HepG2 (cell line): ENCODE data around the gene FGF14. TPM values are rescaled to one million over a fixed set of nuclear protein-coding genes. Genes with fewer than 3 reads are reported as not detected.

ENCODE experiments used
- ATAC-seq: fragments of 200-7000 bp; cut with Tn5 transposase; 3 replicates; pipeline ENCODE4 v1.9.1; 2020; ENCODE audit warnings: mild to moderate bottlenecking, moderate library complexity
- BruUV-seq: library from RNA; stranded (reverse); fragments of 400-500 nt; replicated peaks from 2 replicates; lab custom pipeline; 2021; lab: Mats Ljungman, UMichigan
- CTCF ChIA-PET: fragments of 300-600 bp; formaldehyde crosslinking; extraction: SDS; loops from one replicate; lab custom pipeline; 2021; ENCODE audit warnings: low total read pairs, inconsistent platforms, low intra/inter-chr PET ratio; lab: Yijun Ruan, JAX
- POLR2A ChIA-PET: fragments of 350-600 bp; sonication (Branson Sonifier 250); formaldehyde crosslinking; loops from one replicate; lab custom pipeline; 2020; ENCODE audit warnings: antibody characterized with exemption, inconsistent platforms; lab: Yijun Ruan, JAX
- DNase-seq: peaks from one replicate; pipeline ENCODE4 v3.0.0-alpha.2; 2015; ENCODE audit warnings: low spot score
- FAIRE-seq: peaks from 3 replicates; lab custom pipeline; 2011; peaks lifted over from hg19 to GRCh38; lab: Jason Lieb, UNC
- H2AFZ ChIP-seq: one replicate; pipeline ENCODE4 v1.6.1; 2011; ENCODE audit warnings: low read length, inconsistent platforms
- H3K27ac ChIP-seq: fragments of 300-600 bp; 3 replicates; pipeline ENCODE4 v1.8.0; 2011; ENCODE audit warnings: mixed run types, mild to moderate bottlenecking, mixed read lengths, low read length, inconsistent platforms; ENCODE audit not compliant: insufficient read depth; ENCODE audit errors: extremely low read length
- H3K27me3 ChIP-seq, 2 experiments: fragments of 200-600 bp in 1 of 2; 2 replicates in 1 of 2; 3 replicates in 1 of 2; pipeline versions ENCODE4 v1.6.0 to v1.8.0; 2011; ENCODE audit warnings: low read length in 2 of 2, mild to moderate bottlenecking in 2 of 2, moderate library complexity in 2 of 2, inconsistent platforms in 1 of 2; ENCODE audit not compliant: insufficient read depth in 2 of 2, control insufficient read depth in 1 of 2
- H3K36me3 ChIP-seq, 2 experiments: fragments of 200-600 bp in 1 of 2; replicated peaks in 1 of 2; 2 replicates in 1 of 2; 3 replicates in 1 of 2; pipeline versions ENCODE4 v1.5.1 to v1.8.0; 2011; ENCODE audit warnings: low read length in 2 of 2, inconsistent platforms in 1 of 2; ENCODE audit not compliant: insufficient read depth in 2 of 2, control insufficient read depth in 1 of 2
- H3K4me1 ChIP-seq: 2 replicates; pipeline ENCODE4 v1.5.1; 2012; ENCODE audit warnings: low read length, inconsistent platforms; ENCODE audit not compliant: insufficient read depth
- H3K4me2 ChIP-seq: 2 replicates; pipeline ENCODE4 v1.6.0; 2011; ENCODE audit warnings: low read depth, low read length, inconsistent platforms
- H3K4me3 ChIP-seq, 3 experiments: fragments of 200-600 bp in 1 of 3; sonication (generic), shearing (Covaris generic) in 1 of 3; replicated peaks in 1 of 3; 2 replicates each; pipeline ENCODE4 v1.5.1; 2011 to 2016; ENCODE audit warnings: low read length in 3 of 3, inconsistent platforms in 2 of 3, low read depth in 2 of 3, mild to moderate bottlenecking in 2 of 3, control low read depth in 1 of 3, mixed read lengths in 1 of 3; ENCODE audit not compliant: insufficient read depth in 1 of 3
- H3K79me2 ChIP-seq: one replicate; pipeline ENCODE4 v1.6.1; 2011; ENCODE audit warnings: low read length, inconsistent platforms; ENCODE audit not compliant: insufficient read depth
- H3K9ac ChIP-seq: 2 replicates; pipeline ENCODE4 v1.6.0; 2011; ENCODE audit warnings: mild to moderate bottlenecking, low read depth, low read length, inconsistent platforms; ENCODE audit not compliant: insufficient read depth
- H3K9me3 ChIP-seq: 2 replicates; pipeline ENCODE4 v1.5.1; 2012; ENCODE audit warnings: mild to moderate bottlenecking, low read length
- H4K20me1 ChIP-seq: 2 replicates; pipeline ENCODE4 v1.6.0; 2011; ENCODE audit warnings: inconsistent platforms, mild to moderate bottlenecking, low read length, moderate library complexity; ENCODE audit not compliant: insufficient read depth
- BORCS8-MEF2B ChIP-seq: sonication (generic); formaldehyde crosslinking; IDR thresholded peaks from 2 replicates; pipeline ENCODE4 v1.8.0; 2022; ENCODE audit warnings: mild to moderate bottlenecking, missing genetic modification reagents
- HNRNPL ChIP-seq: fragments of 200-400 bp; formaldehyde crosslinking; IDR thresholded peaks from 2 replicates; pipeline ENCODE4 v1.6.1; 2017; ENCODE audit warnings: mild to moderate bottlenecking, low read depth, low read length
- JUN ChIP-seq: sonication (generic); formaldehyde crosslinking; IDR thresholded peaks from 2 replicates; pipeline ENCODE4 v1.4.0; 2020; ENCODE audit warnings: mild to moderate bottlenecking, missing genetic modification reagents
- KLF11 ChIP-seq: IDR thresholded peaks from 2 replicates; pipeline ENCODE4 v1.6.1; 2016; ENCODE audit warnings: missing compliant biosample characterization
- MAFF ChIP-seq: IDR thresholded peaks from 2 replicates; pipeline ENCODE4 v1.6.1; 2011; ENCODE audit warnings: low read depth, low read length, improper control_type of control experiment
- MAFK ChIP-seq, 2 experiments: IDR thresholded peaks in 1 of 2; conservative IDR thresholded peaks in 1 of 2; 2 replicates each; pipeline ENCODE4 v1.6.1; 2011; ENCODE audit warnings: improper control_type of control experiment in 2 of 2, low read length in 2 of 2
- SIN3B ChIP-seq: fragments of 150-350 bp; IDR thresholded peaks from 2 replicates; pipeline ENCODE4 v1.6.1; 2014; ENCODE audit warnings: low read length
- ZNF619 ChIP-seq: sonication (generic); formaldehyde crosslinking; IDR thresholded peaks from 2 replicates; pipeline ENCODE4 v1.4.0; 2020; ENCODE audit warnings: mild to moderate bottlenecking, missing genetic modification reagents
- ZNF816 ChIP-seq: sonication (generic); formaldehyde crosslinking; IDR thresholded peaks from 2 replicates; pipeline ENCODE4 v1.8.0; 2022; ENCODE audit warnings: missing genetic modification reagents, mild to moderate bottlenecking, borderline replicate concordance
- WGBS: methylation state at CpG from one replicate; pipeline ENCODE4 v1.1.6; 2017; ENCODE audit warnings: low lambda C conversion rate; 5-methylcytosine and 5-hydroxymethylcytosine counted together
- in situ Hi-C: cut with HindIII; loops from 2 replicates; pipeline ENCODE4 v1.10.0; 2017; ENCODE audit warnings: low pct_unique_long_range_greater_than_20kb; ENCODE audit not compliant: extremely low pct_ligation_motif_present
- intact Hi-C: fragments of 100-400 bp; cut with micrococcal nuclease; formaldehyde crosslinking; loops from one replicate; pipeline ENCODE4 v1.10.0; 2022; ENCODE audit not compliant: unreplicated experiment
- polyA plus RNA-seq, 8 experiments: library from polyadenylated mRNA; depleted of rRNA in 3 of 8; stranded (reverse) in 7 of 8; unstranded in 1 of 8; fragments of >200 nt; fragmentation: Illumina TruSeq in 4 of 8; extraction: Trizol in 4 of 8; gene quantifications; 2 replicates each; pipeline versions ENCODE4 v1.2.1 to v1.2.3, GENCODE V29; 2011 to 2016; ENCODE audit warnings: low read depth in 4 of 8, missing spikeins in 1 of 8, mixed read lengths in 1 of 8; ENCODE audit not compliant: insufficient read depth in 1 of 8
- total RNA-seq, 5 experiments: library from RNA; depleted of rRNA; stranded (reverse); fragments of >200 nt; fragmentation: Illumina TruSeq; extraction: Trizol; gene quantifications; 2 replicates each; pipeline ENCODE4 v1.2.3, GENCODE V29; 2016; ENCODE audit warnings: low read depth in 1 of 5
- TF ChIP-seq, protein P1 (sequence below): sonication (generic); formaldehyde crosslinking; IDR thresholded peaks from 2 replicates; pipeline ENCODE4 v1.9.0; 2021; ENCODE audit warnings: missing genetic modification reagents, mild to moderate bottlenecking, borderline replicate concordance
- TF ChIP-seq, protein P2 (sequence below): sonication (generic); formaldehyde crosslinking; IDR thresholded peaks from 2 replicates; pipeline ENCODE4 v1.5.0; 2020; ENCODE audit warnings: mild to moderate bottlenecking, missing genetic modification reagents
- TF ChIP-seq, protein P3 (sequence below): sonication (generic); formaldehyde crosslinking; IDR thresholded peaks from 2 replicates; pipeline ENCODE4 v1.4.0; 2020; ENCODE audit warnings: mild to moderate bottlenecking, missing genetic modification reagents

Gene FGF14
- total and polyA plus RNA-seq, 2 of the 13 experiments (the other 11 are each of a cell fraction or from before 2014, with no cell fraction given), result not detected

DNA sequence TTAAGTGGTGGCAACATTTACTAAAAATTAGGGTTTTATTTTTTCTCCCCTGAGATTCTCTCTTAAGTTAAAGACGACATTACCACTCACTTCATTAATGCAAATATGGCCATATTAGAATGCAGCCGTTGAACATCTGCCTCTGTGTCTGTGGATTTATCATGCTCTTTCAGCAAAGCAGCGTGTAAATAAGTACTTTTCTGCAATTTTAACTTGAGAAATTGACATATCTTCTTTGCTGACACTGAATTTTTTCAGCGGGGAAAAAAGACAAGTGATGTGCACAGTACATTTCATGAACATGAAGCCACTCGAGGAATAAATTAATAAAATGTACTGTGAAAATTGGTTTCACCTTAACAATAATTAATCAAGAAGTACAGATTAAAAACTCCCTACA lies 543.0 kb downstream of the FGF14 start:
- Histone ChIP-seq H3K27me3 (no peaks in the 10 kb centered on the region), H3K79me2 (no peaks in the 10 kb centered on the region)

DNA sequence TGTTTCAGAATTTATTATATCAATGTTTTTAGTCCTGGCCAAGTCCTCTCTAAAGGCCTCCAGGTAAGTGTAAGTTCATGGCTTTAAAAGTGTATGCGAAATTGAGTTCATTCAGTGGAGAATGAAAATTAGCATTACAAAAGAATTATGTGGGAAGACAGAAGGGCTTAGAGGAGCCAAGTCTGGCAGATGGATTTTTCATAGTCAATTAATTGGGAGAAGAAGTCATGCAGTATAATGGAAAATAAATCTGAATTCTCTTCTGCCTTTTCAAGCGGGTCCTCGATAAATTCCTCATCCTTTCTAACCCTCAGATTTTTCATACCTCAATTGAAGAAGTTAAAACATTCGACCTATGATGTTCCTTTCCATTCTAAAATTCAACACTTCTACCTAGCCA lies 555.1 kb downstream of the FGF14 start:
- intact Hi-C loops (no loop called here), in situ Hi-C loops (no loop called here)
- ATAC-seq (no peak), FAIRE-seq (no peak)
- WGBS, result under 1% methylated on average over 4 of the region's 4 CpGs
- Histone ChIP-seq H3K79me2 (no peaks in the 10 kb centered on the region), H3K4me3 (no peak overlapping the region), H3K36me3 (no peaks in the 10 kb centered on the region), H3K9me3 (no peaks in the 10 kb centered on the region), H3K27ac (no peak overlapping the region), H4K20me1 (no peaks in the 10 kb centered on the region), H2AFZ (no peak overlapping the region)
- POLR2A ChIA-PET, result no interaction called here
- CTCF ChIA-PET, result no interaction called here
- TF ChIP-seq HNRNPL (no peak), ZNF816 (CRISPR knock-in tag) (no peak), SIN3B (no peak), BORCS8-MEF2B (no peak), ZNF619 (CRISPR knock-in tag) (no peak), KLF11 (CRISPR knock-in tag) (no peak)
- TF ChIP-seq, protein P1, sequence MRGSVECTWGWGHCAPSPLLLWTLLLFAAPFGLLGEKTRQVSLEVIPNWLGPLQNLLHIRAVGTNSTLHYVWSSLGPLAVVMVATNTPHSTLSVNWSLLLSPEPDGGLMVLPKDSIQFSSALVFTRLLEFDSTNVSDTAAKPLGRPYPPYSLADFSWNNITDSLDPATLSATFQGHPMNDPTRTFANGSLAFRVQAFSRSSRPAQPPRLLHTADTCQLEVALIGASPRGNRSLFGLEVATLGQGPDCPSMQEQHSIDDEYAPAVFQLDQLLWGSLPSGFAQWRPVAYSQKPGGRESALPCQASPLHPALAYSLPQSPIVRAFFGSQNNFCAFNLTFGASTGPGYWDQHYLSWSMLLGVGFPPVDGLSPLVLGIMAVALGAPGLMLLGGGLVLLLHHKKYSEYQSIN (CRISPR knock-in tag), result no peak
- TF ChIP-seq, protein P2, sequence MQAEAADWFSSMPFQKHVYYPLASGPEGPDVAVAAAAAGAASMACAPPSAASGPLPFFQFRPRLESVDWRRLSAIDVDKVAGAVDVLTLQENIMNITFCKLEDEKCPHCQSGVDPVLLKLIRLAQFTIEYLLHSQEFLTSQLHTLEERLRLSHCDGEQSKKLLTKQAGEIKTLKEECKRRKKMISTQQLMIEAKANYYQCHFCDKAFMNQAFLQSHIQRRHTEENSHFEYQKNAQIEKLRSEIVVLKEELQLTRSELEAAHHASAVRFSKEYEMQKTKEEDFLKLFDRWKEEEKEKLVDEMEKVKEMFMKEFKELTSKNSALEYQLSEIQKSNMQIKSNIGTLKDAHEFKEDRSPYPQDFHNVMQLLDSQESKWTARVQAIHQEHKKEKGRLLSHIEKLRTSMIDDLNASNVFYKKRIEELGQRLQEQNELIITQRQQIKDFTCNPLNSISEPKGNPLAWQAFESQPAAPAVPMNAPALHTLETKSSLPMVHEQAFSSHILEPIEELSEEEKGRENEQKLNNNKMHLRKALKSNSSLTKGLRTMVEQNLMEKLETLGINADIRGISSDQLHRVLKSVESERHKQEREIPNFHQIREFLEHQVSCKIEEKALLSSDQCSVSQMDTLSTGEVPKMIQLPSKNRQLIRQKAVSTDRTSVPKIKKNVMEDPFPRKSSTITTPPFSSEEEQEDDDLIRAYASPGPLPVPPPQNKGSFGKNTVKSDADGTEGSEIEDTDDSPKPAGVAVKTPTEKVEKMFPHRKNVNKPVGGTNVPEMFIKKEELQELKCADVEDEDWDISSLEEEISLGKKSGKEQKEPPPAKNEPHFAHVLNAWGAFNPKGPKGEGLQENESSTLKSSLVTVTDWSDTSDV (CRISPR knock-in tag), result no peak
- TF ChIP-seq, protein P3, sequence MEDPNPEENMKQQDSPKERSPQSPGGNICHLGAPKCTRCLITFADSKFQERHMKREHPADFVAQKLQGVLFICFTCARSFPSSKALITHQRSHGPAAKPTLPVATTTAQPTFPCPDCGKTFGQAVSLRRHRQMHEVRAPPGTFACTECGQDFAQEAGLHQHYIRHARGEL (CRISPR knock-in tag), result no peak
- TF ChIP-seq, all 625 proteins: peak for 0
- 0 out of 2 replicates have a peak, but pooled peaks cover 7% of the 10 kb centered on the region for H3K4me1 ChIP-seq
- BruUV-seq, result no TSS peak
- no peak overlapping the region for H3K4me2 ChIP-seq
- H3K9ac ChIP-seq, result no peak overlapping the region
- no peaks in the 10 kb centered on the region for H3K27me3 ChIP-seq
- no peak for DNase-seq

More for the DNA sequence above, 543.0 kb downstream of the FGF14 start:
- H3K9me3 ChIP-seq, result no peaks in the 10 kb centered on the region
- ATAC-seq, result no peak
- in situ Hi-C loops, result no loop called here
- intact Hi-C loops, result no loop called here
- no peak overlapping the region for H3K4me2 ChIP-seq
- FAIRE-seq, result no peak
- 13% methylated on average over 5 of the region's 5 CpGs for WGBS
- no peaks in the 10 kb centered on the region for H4K20me1 ChIP-seq
- no peak overlapping the region for H3K4me3 ChIP-seq
- TF ChIP-seq MAFK (conservative IDR thresholded peaks at IDR 0.05 in 1 of 2, IDR thresholded peaks at IDR 0.05 in 1 of 2; ENCODE audit: low read length in 2 of 2) (peak in 1 of 2 experiments; percentile 55; a peak in 2 of 4 replicates), MAFF (0 out of 2 replicates have a peak, but pooled peaks have one; percentile 5), JUN (CRISPR knock-in tag) (no peak)
- TF ChIP-seq, all 625 proteins: peak for 2
- POLR2A ChIA-PET, result no interaction called here
- Histone ChIP-seq H2AFZ (no peak overlapping the region), H3K36me3 (no peaks in the 10 kb centered on the region), H3K4me1 (no peaks in the 10 kb centered on the region), H3K9ac (no peak overlapping the region), H3K27ac (no peak overlapping the region)
- CTCF ChIA-PET, result no interaction called here
- no TSS peak for BruUV-seq
- no peak for DNase-seq
